HG03432 (cell line): ENCODE measurements around the gene ABTB1.
A peak's percentile ranks its signal among the peaks of the same experiment; 100 is the strongest.
"Not testable (repeated sequence)": the region's sequence is repeated elsewhere in the genome, so short reads cannot be mapped to it uniquely, and the experiment has no call there.

ENCODE experiments used
- ATAC-seq: cut with Tn5 transposase; IDR thresholded peaks from one replicate; pipeline ENCODE4 v1.9.1; 2021; ENCODE audit warnings: mild to moderate bottlenecking, moderate library complexity; ENCODE audit not compliant: unreplicated experiment

The ABTB1 gene

DNA sequence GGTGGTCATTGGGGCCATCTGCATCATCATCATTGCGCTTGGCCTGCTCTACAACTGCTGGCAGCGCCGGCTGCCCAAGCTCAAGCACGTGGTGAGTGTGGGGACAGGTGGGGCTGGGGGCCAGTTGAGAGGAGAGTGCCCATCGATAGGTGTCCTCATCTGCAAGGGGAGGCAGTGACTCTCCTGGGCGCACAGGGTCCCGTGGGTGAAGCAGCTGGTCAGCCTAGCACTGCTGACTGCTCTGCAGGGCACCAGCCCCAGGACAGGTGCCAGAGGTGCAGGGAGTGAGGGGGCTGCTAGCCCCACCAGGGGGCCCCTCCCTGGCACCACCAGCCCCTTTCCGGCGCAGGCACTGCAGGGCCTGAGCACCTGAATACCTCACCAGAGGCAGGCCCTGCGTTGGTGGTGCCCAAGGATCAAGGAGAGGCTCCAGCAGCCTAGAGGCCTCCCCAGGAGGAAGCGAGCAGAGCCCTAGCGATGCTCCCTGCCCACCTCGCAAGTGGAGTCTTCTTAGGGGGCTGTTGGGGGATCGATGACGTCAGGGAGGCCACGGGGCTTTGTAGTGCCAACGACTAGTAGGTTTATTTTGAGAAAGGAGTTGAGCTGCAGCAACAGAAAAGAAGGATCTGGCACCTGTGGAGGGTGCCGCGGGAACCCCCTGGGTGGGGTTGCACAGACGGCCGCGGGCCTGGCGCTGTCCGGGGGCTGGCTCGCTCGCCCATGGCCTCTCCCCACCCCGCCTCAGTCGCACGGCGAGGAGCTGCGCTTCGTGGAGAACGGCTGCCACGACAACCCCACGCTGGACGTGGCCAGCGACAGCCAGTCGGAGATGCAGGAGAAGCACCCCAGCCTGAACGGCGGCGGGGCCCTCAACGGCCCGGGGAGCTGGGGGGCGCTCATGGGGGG, 976 bp upstream of the ABTB1 start:
- ATAC-seq = peak; percentile 20

DNA sequence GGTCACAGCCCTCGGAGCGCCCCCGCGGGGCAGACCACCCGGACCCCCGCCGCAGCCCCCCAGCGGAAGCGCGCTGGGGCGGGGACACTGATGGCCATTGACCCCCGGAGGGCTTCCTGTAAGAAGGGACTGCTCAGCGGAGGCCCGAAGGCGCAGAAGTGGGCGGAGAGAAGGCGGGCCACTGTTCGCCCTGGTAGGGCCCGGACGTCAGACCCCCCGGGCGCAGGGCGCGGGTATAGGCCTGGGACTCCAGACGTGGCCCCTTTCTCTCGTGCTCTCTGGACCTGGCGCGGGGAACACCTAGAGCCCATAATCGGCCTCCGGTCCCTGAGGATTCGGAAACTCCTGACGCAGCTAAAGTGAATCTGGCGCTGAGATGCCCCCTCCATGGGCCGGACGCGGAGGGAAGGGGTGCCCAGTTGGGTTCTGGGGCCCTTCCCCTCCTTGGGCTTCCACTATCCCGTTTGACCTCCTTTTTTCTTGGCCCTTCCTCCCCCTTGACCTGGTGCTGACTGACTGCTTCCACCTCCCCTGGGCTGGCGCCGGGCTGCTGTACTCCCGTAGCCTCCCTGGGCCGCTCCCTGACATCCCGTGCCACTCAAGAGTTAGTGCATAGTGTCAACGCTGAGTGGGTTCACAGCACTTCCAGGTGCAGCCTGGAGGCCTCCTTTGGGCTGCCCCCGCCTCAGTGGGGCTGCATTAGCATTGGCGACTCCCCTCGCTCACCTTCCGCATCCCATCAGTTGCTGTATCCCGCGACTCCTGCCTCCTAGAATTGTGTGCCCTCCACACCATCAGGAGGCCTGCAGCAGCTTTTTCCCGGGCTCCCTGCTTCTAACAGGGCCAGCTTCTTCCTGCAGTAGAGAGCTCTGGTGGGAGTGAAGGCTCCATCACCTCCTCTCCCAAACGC, 694 bp downstream of the ABTB1 start:
- peak; percentile 44 for ATAC-seq

DNA sequence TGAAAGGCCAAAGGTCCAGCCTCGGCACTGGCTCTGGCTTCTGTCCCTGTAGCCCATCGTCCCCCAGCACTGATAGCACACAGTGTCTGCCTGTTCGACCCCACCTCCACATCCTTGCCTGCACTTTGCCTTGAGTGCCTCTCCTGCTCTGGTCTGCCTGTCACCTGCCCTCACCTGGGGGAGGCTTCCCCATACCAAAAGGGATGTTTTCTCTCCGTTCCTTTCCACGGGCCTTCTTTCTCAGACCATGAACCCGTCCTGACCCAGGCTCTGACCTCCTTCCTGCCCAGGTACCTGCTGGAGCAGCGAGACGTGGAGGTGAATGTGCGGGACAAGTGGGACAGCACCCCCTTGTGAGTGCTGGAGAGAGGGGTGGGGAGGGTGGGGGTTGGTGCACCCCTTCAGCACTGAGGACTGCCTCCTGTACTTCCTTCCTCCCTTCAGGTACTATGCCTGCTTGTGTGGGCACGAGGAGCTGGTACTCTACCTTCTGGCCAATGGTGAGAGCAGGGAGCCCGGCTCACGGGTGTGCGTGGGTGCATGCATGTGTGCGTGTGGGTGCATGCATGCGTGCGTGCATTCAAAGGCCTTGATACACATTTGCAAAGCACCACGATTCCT, 1.5 kb downstream of the ABTB1 start:
- no peak for ATAC-seq

DNA sequence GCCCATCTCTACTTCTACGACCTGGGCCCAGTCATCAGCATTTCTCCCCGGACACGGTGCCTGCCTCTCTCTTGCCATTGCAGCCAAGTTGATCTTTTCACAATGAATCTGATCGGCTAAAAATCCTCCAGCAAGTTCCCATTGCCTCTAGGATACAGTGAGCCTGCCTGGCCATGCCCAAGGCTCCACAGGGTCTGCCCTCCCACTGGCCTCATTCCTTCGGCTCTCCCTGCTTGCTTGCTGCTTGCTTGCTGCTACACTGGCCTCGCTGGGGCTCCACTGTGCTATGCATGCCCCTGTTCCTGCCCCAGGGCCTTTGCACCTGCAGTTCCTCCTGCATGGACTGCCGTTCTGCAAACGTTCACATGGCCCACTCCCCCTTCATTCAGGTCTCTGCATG, 2.0 kb downstream of the ABTB1 start:
- ATAC-seq = no peak

DNA sequence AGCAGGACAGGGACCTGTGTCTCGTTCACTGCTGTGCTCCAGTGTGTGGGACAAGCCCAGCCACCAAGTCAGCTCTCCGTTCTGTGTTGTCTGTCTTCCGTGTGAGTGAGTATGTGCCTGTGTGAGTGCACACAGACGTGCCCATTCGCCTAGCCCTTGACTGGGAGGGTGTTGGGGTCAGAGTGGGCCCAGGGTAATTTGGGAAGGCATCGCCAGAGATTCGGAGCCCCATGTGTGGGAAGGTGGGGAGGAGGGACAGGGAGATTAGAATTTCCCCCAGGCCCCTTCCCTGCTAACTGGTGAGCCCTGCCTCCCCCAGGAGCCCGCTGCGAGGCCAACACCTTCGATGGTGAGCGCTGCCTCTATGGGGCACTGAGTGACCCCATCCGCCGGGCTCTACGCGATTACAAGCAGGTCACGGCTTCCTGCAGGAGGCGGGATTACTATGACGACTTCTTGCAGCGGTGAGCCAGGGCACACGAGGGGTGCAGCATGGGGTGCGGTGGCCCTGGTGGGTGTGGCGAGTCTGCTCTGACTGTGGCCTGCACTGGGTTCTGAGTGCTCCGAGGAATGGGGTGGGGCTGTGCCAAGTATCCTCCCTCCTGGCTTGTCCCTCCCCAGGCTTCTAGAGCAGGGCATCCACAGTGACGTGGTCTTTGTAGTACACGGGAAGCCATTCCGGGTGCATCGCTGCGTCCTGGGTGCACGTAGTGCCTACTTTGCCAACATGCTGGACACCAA, 3.1 kb downstream of the ABTB1 start:
- no peak for ATAC-seq

DNA sequence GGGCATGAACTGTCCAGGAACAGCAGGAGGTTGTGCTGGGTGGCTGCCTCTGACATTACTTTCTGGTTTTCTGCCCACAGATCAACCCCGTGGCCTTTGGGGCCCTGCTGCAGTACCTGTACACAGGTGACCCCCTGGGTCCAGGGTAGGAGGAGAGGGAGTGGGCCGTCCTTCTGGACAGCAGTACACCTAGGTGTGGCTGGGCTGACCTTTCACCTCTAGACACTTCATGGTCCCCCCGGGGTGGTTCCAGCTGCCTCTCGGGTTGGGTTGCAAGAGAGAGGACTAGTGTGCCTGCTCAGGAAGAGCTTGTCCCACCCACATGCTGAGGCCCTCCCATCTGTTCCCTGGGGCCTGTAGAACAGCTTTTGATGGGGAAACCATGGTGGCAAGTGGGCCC, 3.7 kb downstream of the ABTB1 start:
- ATAC-seq = no peak

DNA sequence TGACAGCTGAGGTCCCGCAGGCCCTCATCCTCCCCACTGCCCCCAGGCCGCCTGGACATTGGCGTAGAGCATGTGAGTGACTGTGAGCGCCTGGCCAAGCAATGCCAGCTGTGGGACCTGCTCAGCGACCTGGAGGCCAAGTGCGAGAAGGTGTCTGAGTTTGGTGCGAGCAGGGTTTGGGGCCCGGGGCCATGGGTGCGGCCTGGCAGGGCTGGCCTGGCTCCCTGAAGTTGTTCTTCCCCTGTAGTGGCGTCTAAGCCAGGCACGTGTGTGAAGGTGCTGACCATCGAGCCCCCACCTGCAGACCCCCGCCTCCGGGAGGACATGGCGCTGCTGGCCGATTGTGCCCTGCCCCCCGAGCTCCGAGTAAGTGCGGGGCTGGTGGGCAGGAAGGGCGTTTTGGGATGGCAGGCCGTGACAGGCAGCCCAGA, 4.2 kb downstream of the ABTB1 start:
- no peak for ATAC-seq

DNA sequence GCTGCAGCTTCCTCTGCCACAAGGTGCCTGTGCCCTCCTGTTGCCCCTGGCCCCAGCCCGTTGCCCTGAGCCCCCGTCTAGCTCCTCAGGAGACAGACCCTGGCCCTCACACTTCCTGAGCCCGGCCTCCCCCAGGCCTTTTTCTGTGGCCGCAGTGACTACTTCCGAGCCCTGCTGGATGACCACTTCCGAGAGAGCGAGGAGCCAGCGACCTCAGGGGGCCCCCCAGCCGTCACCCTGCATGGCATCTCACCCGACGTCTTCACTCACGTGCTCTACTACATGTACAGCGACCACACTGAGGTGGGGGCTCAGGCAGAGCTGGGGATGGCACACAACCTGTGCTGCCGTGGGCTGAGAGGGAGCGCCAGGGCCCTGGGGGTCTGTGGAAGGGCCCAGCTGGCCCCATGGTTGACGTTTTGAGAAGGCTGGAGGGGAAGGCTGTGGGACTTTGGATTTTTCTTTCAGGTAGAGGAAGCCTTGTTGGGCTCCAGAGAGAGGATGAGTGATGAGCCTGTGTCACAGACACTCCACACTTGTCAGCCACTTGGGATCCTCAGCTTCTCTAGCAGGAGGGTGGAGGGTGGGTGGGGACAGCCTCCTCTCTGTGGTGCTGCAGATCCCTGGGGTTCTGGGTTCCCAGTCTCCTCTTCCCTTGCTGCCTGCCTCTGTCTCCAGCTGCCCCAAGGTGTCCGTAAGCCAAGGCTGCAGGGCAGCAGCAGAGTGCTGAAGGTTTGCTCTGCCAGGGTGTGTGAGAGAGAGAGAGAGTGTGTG, 5.0 kb downstream of the ABTB1 start:
- ATAC-seq = no peak

DNA sequence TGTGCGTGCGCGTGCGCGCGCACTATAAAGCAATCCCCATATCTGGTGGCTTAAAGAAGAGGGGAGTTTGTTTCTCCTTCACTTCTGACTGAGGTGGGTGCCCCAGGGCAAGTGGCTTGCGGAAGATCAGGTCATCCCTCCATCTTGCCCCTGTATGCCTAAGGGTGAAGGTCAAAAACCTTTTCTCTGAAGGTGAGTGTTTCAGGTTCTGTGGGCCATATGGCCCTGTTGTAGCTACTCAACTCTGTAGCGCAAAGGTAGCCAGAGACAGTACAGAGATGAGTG, 5.5 kb downstream of the ABTB1 start:
- ATAC-seq = no peak

DNA sequence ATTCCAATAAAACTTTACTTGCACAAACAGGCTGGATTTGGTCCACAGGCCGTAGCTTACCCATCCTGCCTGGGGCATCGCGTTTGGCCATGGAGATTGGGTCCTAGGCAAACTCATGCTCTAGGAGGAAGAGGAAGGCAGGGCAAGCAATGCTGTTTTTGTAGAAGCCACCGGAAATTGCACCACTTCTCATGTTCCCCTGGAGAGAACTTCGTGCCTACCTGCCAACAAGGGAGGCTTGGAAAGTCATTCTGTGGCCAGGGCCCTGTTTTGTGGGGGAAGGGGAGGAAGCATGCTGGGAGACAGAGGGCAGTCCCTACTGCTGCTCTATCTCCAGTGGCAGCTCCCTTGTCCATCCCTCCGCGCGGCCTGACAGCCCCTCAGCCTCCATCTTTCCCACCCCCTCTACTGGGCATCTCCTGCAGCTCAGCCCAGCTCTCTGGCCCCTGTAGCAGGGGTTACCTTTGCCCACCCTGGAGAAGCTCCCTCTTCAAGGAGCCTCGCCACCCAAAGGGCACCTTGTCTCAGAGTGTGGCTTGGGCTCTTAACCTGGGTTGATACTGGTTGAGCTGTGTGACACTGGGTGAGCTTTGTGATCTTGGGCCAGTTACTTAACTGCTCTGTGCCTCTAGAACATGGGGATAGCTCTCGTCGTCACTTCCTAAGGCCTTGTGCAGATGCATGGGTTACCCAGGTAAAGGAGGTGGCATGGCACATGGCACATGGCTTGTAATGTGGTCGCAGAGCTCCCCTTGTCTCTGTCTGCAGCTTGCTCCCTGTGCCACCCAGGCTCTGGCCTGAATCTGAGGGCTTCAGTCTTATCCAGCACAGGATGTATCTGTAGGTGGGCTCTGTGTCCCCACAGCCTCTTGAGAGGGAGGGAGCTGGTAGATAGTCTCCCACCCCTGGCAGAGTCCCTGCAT, 6.1 kb downstream of the ABTB1 start:
- ATAC-seq = no peak

DNA sequence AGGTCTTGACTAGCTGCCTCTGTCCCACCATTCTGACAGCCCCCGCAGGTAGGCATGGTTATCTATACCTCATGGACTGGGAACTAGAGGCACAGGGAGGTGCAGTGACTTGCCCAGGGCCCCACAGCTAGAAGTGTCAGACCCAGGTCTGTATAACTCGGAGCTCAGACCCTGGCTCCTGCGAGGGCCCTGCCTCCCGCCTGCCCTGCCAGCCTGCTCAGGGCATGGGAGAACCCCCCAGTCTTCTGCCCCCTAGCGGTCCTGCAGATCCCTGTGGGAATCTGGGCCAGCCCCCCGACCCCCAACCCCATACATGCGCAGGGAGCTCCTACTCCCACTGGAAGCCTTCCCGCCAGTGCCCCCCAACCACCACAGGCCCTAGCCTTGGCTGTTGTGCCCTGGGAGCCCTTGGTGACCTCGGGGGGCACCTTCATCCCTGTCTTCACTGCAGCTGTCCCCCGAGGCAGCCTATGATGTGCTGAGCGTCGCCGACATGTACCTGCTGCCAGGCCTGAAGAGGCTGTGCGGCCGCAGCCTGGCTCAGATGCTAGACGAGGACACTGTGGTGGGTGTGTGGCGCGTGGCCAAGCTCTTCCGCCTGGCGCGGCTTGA, 6.9 kb downstream of the ABTB1 start:
- ATAC-seq = no peak

DNA sequence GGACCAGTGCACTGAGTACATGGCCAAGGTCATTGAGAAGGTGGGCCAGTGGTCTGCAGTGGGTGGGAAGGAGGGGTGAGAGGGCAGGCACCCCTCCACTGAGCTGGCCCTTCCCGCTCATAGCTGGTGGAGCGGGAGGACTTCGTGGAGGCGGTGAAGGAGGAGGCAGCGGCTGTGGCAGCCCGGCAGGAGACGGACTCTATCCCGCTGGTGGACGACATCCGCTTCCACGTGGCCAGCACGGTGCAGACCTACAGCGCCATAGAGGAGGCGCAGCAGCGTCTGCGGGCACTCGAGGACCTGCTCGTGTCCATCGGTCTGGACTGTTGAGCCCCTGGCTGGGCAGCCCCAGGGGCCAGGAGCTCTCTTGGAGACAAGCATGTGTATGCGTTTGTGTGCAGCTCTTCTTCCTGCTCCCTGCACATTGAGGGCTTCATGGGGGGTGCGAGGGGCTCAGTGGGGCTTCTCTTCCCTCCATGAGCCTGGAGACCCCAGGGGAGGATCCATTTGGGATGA, 7.5 kb downstream of the ABTB1 start:
- ATAC-seq = no peak

DNA sequence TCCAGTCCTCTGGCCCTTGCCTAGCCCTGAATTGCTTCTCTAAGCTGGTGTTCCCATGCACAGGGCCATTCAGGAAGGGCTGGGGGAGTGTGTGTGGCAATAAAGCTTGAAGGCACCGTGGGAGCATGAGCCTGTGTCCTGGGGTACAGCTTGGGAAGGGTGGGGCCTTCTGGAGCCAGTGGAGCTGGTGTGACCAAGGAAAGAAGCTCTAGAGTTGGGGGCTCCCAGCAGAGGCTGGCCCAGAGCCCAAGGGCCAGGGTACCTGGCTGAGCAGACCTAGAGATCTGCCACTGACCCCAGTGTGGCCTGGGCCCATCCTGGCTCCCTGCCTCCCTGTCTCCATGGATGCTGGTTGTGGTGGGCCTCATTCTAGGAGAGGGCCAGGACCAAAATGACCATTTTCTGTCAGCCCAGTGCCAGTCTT, 8.1 kb downstream of the ABTB1 start:
- no peak for ATAC-seq

DNA sequence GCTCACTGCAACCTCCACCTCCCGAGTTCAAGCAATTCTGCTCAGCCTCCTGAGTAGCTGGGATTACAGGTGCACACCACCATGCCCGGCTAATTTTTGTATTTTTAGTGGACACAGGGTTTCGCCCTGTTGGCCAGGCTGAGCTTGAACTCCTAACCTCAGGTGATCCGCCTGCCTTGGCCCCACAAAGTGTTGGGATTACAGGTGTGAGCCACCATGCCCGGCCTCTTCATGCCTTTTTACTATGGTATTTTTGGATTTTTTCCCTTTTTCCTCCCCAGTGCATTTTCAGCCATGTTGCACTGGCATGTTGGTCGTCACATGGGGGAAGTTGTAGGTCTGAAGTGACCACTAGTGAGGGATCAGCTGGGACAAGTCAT, 9.4 kb downstream of the ABTB1 start:
- ATAC-seq = not testable (repeated sequence)

DNA sequence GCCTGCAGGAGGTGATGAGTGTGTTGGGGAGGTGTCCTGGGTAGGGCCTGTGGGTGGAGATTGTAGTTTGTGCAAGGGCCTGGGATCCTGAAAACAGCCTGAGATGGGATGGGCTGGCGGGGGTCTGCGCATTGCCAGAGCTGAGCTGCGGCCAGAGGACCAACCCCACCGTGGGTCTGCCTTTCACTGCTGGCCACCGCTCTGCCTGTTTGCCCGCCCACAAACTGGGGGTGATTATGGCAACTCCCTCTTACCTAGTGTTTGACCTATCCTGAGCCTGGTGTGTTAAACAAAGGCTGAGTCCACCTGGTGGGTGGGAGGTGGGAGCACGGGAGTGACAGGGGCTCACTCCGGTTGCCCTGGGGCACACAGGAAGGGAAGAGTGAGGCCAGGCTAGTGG, 9.8 kb downstream of the ABTB1 start:
- ATAC-seq = no peak

DNA sequence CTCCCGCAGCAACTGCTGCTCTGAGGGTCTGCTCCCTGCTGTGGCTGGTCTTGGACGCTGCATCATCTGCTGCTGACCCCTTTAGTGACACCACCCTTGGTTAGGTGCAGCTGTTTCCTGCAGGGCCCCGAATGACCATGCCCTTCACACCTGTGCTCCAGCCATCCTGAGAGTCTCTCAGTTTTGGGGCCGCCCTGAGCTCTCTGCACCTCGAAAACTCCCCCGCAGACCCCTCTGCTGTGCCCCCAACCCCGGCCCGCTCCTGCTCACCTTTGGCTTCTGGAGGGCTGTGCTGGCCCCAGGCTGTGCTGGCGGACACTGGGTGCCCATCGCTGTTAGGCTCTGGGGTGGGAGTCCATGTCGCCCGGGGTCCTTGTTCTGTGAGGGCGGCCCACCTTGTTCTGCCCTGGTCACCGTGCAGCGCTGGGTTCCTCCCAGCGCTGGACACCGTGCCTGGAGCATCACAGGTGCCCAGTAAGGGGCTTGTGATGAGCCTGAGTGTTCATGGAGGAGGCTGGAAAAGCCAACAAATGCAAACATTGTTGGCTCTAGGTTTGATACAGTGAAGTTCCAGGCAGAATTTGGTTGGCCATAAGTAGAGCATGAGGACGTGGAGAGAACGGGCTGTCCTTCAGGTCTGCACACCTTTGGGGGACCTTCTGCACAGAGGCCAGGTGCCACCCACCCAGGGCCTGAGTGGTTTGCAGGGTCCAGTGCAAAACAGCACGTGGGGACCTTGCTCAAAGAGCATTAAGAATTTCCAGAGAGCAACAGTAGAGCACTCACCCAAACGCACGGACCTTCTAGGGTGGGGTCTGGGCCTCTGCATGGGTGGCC, 12.3 kb downstream of the ABTB1 start:
- no peak for ATAC-seq

DNA sequence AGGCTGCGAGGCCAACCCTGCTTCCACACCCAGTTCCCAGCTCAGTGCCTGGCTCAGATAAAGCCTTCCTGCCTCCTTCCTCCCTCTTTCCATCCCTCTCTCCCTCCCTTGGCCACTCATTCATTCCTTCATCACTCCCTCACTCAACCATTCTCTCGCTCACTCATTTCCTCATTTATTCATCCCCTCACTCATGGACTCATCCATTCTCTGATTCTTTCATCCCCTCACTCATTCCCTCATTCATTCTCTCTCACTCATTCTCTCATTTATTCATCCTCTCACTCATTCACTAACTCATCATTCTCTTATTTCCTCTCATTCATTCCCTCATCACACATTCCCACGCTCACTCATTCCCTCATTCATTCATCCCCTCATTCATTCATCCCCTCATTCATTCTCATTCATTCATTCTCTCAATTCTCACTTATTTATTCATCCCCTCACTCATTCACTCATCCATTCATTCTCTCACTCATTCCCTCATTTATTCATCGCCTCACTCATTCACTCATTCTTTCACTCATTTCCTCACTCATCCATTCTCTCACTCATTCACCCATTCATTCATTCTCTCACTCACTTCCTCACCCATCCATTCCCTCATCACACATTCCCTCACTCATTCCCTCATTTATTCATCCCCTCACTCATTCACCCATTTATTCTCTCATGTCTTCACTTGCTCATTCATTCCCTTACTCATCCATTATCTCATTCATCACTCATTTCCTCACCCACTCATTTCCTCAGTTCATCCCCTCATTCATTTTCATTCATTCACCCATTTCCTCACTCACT, 13.2 kb downstream of the ABTB1 start:
- no peak for ATAC-seq
